DND-41 (cell line): ENCODE data around the gene MALAT1.
"Not testable (repeated sequence)": the region's sequence is repeated elsewhere in the genome, so short reads cannot be mapped to it uniquely, and the experiment has no call there.

ENCODE experiments used
- ATAC-seq: fragments of 200-7000 bp; cut with Tn5 transposase; 3 replicates; pipeline ENCODE4 v1.9.1; 2021; ENCODE audit warnings: low read depth; ENCODE audit not compliant: insufficient read depth
- DNase-seq: peaks from one replicate; pipeline ENCODE4 v3.0.0-alpha.2; 2020
- H2AFZ ChIP-seq: 2 replicates; pipeline ENCODE4 v1.6.0; 2012; ENCODE audit warnings: low read depth, low read length
- H3K27ac ChIP-seq: 2 replicates; pipeline ENCODE4 v1.5.1; 2012; ENCODE audit warnings: low read length, inconsistent platforms
- H3K27me3 ChIP-seq: fragments of 200-600 bp; sonication (generic); 2 replicates; pipeline ENCODE4 v1.6.0; 2012; ENCODE audit warnings: low read length, mild to moderate bottlenecking, inconsistent platforms; ENCODE audit not compliant: insufficient read depth, poor library complexity
- H3K36me3 ChIP-seq: 2 replicates; pipeline ENCODE4 v1.5.1; 2012; ENCODE audit warnings: low read length, inconsistent platforms; ENCODE audit not compliant: insufficient read depth
- H3K4me1 ChIP-seq: 2 replicates; pipeline ENCODE4 v1.5.1; 2012; ENCODE audit warnings: mild to moderate bottlenecking, low read length; ENCODE audit not compliant: insufficient read depth
- H3K4me2 ChIP-seq: 2 replicates; pipeline ENCODE4 v1.6.0; 2012; ENCODE audit warnings: mild to moderate bottlenecking, moderate library complexity, low read length, inconsistent platforms; ENCODE audit not compliant: insufficient read depth
- H3K4me3 ChIP-seq, 2 experiments: fragments of 200-600 bp in 1 of 2; shearing (Covaris generic) in 1 of 2; 2 replicates each; pipeline ENCODE4 v1.5.1; 2012 to 2016; ENCODE audit warnings: inconsistent platforms in 2 of 2, low read length in 2 of 2, mild to moderate bottlenecking in 2 of 2, low read depth in 1 of 2, moderate library complexity in 1 of 2
- H3K79me2 ChIP-seq: 2 replicates; pipeline ENCODE4 v1.6.0; 2012; ENCODE audit warnings: low read length, inconsistent platforms; ENCODE audit not compliant: insufficient read depth
- H3K9ac ChIP-seq: 2 replicates; pipeline ENCODE4 v1.6.0; 2012; ENCODE audit warnings: low read depth, mild to moderate bottlenecking, inconsistent platforms, low read length, moderate library complexity
- H3K9me3 ChIP-seq: 2 replicates; pipeline ENCODE4 v1.5.1; 2012; ENCODE audit warnings: low read length, moderate library complexity, mild to moderate bottlenecking, inconsistent platforms; ENCODE audit not compliant: insufficient read depth, severe bottlenecking
- H4K20me1 ChIP-seq: 2 replicates; pipeline ENCODE4 v1.6.0; 2012; ENCODE audit warnings: low read length; ENCODE audit not compliant: insufficient read depth
- EZH2 ChIP-seq: IDR thresholded peaks from 3 replicates; pipeline ENCODE4 v1.6.1; 2012; ENCODE audit warnings: borderline replicate concordance, low read depth, mild to moderate bottlenecking, moderate library complexity, low read length, inconsistent platforms; ENCODE audit not compliant: severe bottlenecking
- TF ChIP-seq, protein P1 (sequence below): IDR thresholded peaks from 2 replicates; pipeline ENCODE4 v1.5.1; 2012; ENCODE audit warnings: borderline replicate concordance, low read length, moderate library complexity, mild to moderate bottlenecking; ENCODE audit not compliant: poor library complexity, severe bottlenecking; ENCODE audit errors: extremely low read depth

MALAT1 gene

GRCh38 chr11:65470433-65471049 is 28.3 kb upstream of the MALAT1 start:
- H3K4me3 ChIP-seq = no peak overlapping the region
- no peak for DNase-seq
- H3K27ac ChIP-seq = no peak overlapping the region
- no peak for ATAC-seq
- H3K36me3 ChIP-seq = no peaks in the 10 kb centered on the region
- no peaks in the 10 kb centered on the region for H4K20me1 ChIP-seq
- H3K4me1 ChIP-seq = no peaks in the 10 kb centered on the region
- H2AFZ ChIP-seq = no peak overlapping the region
- H3K9me3 ChIP-seq = no peaks in the 10 kb centered on the region
- no peaks in the 10 kb centered on the region for H3K79me2 ChIP-seq
- TF ChIP-seq, protein P1, sequence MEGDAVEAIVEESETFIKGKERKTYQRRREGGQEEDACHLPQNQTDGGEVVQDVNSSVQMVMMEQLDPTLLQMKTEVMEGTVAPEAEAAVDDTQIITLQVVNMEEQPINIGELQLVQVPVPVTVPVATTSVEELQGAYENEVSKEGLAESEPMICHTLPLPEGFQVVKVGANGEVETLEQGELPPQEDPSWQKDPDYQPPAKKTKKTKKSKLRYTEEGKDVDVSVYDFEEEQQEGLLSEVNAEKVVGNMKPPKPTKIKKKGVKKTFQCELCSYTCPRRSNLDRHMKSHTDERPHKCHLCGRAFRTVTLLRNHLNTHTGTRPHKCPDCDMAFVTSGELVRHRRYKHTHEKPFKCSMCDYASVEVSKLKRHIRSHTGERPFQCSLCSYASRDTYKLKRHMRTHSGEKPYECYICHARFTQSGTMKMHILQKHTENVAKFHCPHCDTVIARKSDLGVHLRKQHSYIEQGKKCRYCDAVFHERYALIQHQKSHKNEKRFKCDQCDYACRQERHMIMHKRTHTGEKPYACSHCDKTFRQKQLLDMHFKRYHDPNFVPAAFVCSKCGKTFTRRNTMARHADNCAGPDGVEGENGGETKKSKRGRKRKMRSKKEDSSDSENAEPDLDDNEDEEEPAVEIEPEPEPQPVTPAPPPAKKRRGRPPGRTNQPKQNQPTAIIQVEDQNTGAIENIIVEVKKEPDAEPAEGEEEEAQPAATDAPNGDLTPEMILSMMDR = no peak
- TF ChIP-seq EZH2 = no peak
- H3K27me3 ChIP-seq = no peaks in the 10 kb centered on the region
- H3K9ac ChIP-seq = no peak overlapping the region
- H3K4me2 ChIP-seq = no peak overlapping the region

- Histone ChIP-seq H3K9me3 (no peaks in the 10 kb centered on the region), H3K27me3 (no peaks in the 10 kb centered on the region), H3K4me2 (no peak overlapping the region), H3K4me3 (no peak overlapping the region), H3K9ac (no peak overlapping the region), H2AFZ (no peak overlapping the region), H3K4me1 (peaks cover 5% of the 10 kb centered on the region), H3K27ac (no peak overlapping the region), H4K20me1 (no peaks in the 10 kb centered on the region), H3K36me3 (no peaks in the 10 kb centered on the region), H3K79me2 (peaks cover 4% of the 10 kb centered on the region)
- no peak for TF ChIP-seq EZH2
- TF ChIP-seq, protein P1 = peak; percentile 67
- DNase-seq = peak; percentile 38
- ATAC-seq = peak; percentile 75
These were observed 27.4 kb upstream of the MALAT1 start for GRCh38 chr11:65471447-65471891.

GRCh38 chr11:65472588-65473277 is 26.1 kb upstream of the MALAT1 start:
- not testable (repeated sequence) for H3K36me3 ChIP-seq, H3K4me3 ChIP-seq, ATAC-seq, H4K20me1 ChIP-seq, H3K27ac ChIP-seq, H2AFZ ChIP-seq, H3K9me3 ChIP-seq, H3K9ac ChIP-seq, H3K4me1 ChIP-seq, H3K27me3 ChIP-seq, H3K4me2 ChIP-seq, DNase-seq
- peaks cover 16% of the 10 kb centered on the region for H3K79me2 ChIP-seq

- no peak for TF ChIP-seq EZH2
- TF ChIP-seq, protein P1 = no peak
- H3K27ac ChIP-seq = no peak overlapping the region
- H3K27me3 ChIP-seq = no peaks in the 10 kb centered on the region
- DNase-seq (no peak), ATAC-seq (no peak)
- no peak overlapping the region for H3K9ac ChIP-seq
- peaks cover 15% of the 10 kb centered on the region for H3K4me1 ChIP-seq
- H3K79me2 ChIP-seq = peaks cover 21% of the 10 kb centered on the region
- no peaks in the 10 kb centered on the region for H4K20me1 ChIP-seq
- H3K4me3 ChIP-seq = no peak overlapping the region
- no peaks in the 10 kb centered on the region for H3K9me3 ChIP-seq
- H3K4me2 ChIP-seq = no peak overlapping the region
- no peaks in the 10 kb centered on the region; the same call in 1 of the 2 replicates for H3K36me3 ChIP-seq
- no peak overlapping the region for H2AFZ ChIP-seq
These were observed 25.5 kb upstream of the MALAT1 start for GRCh38 chr11:65473278-65473860.
